ENCODE measurements around the gene PRCC. TPM values are rescaled to one million over a fixed set of nuclear protein-coding genes. Genes with fewer than 3 reads are reported as not detected.

PRCC gene
- polyA plus RNA-seq, 1 donor from 2014 or later = 57.3 TPM

- Mint-ChIP-seq H3K4me1 (peaks cover 13 to 29% (median 18%) of the 10 kb centered on the region in 3 donors), H3K27me3 (no peaks in the 10 kb centered on the region), H3K36me3 (peaks cover 6% of the 10 kb centered on the region), H3K9me3 (no peaks in the 10 kb centered on the region), H3K4me3 (peak within 1 kb of the TSS; percentile 94 to 99 (median 97)), H3K27ac (peak within 1 kb of the TSS; percentile 89 to 98 (median 96))
These were observed 26.4 kb upstream of the PRCC start, which contains the start of gene MRPL24 for GRCh38 chr1:156740741-156741480. Gene MRPL24, minus strand, starts transcription at chr1:156741088. Its CDS starts 2,384 bp downstream, at chr1:156738704.

DNA sequence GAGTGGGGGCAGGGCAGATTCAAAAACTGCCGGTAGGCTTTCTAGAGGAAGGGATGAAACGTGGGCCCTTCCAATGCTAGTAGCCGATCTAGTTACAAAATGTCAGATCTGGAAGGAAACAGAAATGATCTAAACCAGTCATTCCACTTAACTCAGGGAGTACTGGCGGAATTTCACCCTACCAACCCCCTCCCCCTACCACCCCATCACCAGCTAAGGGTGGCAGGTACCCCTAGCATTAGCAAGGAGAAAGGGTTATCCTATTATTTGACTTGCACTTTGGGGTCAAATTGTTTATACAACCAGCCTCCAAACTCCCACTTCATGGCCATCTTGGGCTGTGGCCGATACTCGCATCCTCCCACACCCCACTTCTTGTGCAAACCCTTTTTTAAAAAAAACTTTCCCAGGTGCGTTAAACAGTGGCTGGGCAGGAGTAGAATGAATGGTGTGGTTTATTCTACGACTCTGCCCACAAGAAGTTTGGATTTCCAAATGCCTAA, 25.8 kb upstream of the PRCC start:
- H3K4me3 Mint-ChIP-seq = peak overlapping the region; percentile 94 to 99 (median 97)
- H3K36me3 Mint-ChIP-seq = peaks cover 6% of the 10 kb centered on the region
- H3K4me1 Mint-ChIP-seq = peaks cover 13 to 31% (median 24%) of the 10 kb centered on the region in 3 donors
- H3K27me3 Mint-ChIP-seq = no peaks in the 10 kb centered on the region
- H3K9me3 Mint-ChIP-seq = no peaks in the 10 kb centered on the region
- peak overlapping the region; percentile 89 to 98 (median 96) for H3K27ac Mint-ChIP-seq

GRCh38 chr1:156742017-156742416, 25.3 kb upstream of the PRCC start:
- Mint-ChIP-seq H3K4me3 (peak overlapping the region in 2 of 4 donors; percentile 17 to 94), H3K27me3 (no peaks in the 10 kb centered on the region), H3K4me1 (peaks cover 15 to 32% (median 24%) of the 10 kb centered on the region in 3 donors)

GRCh38 chr1:156742801-156743200, 24.5 kb upstream of the PRCC start:
- H3K27me3 Mint-ChIP-seq = no peaks in the 10 kb centered on the region
- H3K4me1 Mint-ChIP-seq = peaks cover 21 to 37% (median 31%) of the 10 kb centered on the region in 3 donors
- H3K9me3 Mint-ChIP-seq = no peaks in the 10 kb centered on the region
- peak overlapping the region in 2 of 4 donors; percentile 23 to 27 for H3K4me3 Mint-ChIP-seq
- peak overlapping the region in 2 of 3 donors; percentile 4 to 89 for H3K27ac Mint-ChIP-seq
- H3K36me3 Mint-ChIP-seq = peaks cover 6% of the 10 kb centered on the region

More at GRCh38 chr1:156742017-156742416, 25.3 kb upstream of the PRCC start:
- H3K9me3 Mint-ChIP-seq = no peaks in the 10 kb centered on the region
- peak overlapping the region; percentile 89 to 98 (median 96) for H3K27ac Mint-ChIP-seq
- peaks cover 6% of the 10 kb centered on the region for H3K36me3 Mint-ChIP-seq

DNA sequence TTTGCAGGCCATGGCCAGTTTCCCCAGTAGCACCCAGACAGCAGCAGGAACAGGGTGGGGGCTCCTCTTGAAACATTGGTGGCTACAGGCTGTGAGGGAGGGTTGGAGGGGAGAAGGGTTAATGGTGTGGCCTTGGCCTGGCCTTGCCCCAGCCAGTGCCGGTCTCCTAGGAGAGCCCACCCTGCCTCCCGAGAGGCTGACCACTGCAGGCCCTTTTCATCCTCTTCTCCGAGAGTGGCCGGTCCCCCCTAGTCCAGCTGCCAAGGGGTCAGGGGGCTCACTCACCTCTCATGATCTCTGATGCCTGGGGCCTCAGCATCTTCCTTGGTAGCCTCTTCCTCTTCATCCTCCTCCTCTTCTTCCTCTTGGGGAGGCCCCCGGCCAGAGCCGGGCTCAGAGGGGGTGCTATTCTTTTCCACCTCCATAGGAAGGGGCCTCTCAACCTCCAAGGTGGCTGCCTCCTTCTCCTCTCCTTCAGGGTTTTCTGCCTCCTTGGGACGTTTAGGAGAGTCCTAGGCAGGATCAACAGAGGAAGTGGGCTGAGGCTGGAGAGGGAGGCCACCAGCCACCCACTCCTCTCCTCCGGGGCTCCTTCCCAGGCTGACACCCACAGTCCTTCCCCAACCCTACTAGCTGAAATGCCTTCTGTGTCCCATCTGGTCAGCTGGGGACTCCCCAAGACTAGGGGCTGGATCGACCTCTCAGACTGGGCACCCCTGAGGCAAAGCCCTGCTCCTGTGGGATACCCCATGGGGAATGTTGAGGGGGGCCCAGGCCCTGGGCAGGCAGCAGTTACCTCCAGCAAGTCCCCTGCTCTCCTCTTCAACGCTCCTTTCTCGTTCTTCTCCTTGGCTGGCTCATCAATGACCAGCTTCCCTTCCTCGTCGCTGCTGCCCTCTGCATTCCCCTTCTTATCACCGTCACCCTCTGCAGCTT, 23.7 kb upstream of the PRCC start:
- Mint-ChIP-seq H3K27me3 (no peaks in the 10 kb centered on the region), H3K9me3 (no peaks in the 10 kb centered on the region), H3K36me3 (peaks cover 6% of the 10 kb centered on the region), H3K4me3 (peak overlapping the region in 1 of 4 donors; percentile 39), H3K4me1 (peaks cover 30 to 44% (median 38%) of the 10 kb centered on the region in 3 donors), H3K27ac (peak overlapping the region; percentile 23 to 89 (median 59))

DNA sequence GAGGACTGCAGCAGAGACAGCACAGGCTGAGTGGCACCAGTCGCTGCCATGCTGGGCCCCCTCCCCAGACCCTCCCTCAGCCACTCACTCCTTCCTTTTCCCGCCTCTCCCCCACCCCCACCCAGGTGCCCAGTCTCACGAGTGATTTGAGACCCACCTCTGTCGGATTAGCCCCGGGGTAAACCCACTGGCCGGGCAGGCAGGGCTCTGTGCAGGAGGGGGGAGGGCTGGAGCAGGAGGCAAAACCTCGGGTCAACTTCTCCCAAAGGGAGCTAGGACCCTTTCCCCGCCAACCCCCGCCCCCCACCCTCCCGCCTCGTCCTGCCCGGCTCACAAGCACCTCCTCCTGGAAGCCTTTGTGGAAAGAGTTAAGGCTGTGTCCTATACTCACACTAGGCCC, 23.0 kb upstream of the PRCC start:
- H3K36me3 Mint-ChIP-seq = peaks cover 4% of the 10 kb centered on the region
- peaks cover 34 to 47% (median 41%) of the 10 kb centered on the region in 3 donors for H3K4me1 Mint-ChIP-seq
- peak overlapping the region in 1 of 3 donors; percentile 59 for H3K27ac Mint-ChIP-seq
- peak overlapping the region in 1 of 4 donors; percentile 41 for H3K4me3 Mint-ChIP-seq
- no peaks in the 10 kb centered on the region for H3K27me3 Mint-ChIP-seq
- no peaks in the 10 kb centered on the region for H3K9me3 Mint-ChIP-seq

GRCh38 chr1:156744786-156745419, 22.4 kb upstream of the PRCC start:
- Mint-ChIP-seq H3K9me3 (no peaks in the 10 kb centered on the region), H3K27me3 (no peaks in the 10 kb centered on the region), H3K4me3 (peak overlapping the region in 1 of 4 donors; percentile 88), H3K36me3 (peaks cover 4% of the 10 kb centered on the region), H3K27ac (peak overlapping the region in 2 of 3 donors; percentile 26 to 86), H3K4me1 (peaks cover 39 to 53% (median 42%) of the 10 kb centered on the region in 3 donors)

DNA sequence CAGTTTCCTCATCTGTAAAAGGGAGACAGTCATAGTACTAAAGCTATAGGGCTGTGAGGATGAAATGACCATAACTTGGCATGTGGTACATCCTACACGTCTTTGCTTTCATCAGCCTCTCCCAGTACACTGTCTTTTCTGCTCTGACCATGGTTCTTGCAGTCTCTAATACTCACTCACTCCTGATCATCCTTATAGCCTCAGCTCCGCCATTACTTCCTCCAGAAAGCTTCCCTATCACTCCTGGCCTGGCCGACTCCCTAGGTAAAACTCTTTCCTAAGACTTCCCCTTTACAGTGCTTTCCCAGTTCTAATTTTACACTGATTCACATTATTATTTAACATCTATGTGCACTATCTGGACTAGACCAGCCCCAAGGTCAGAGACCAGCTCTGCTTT, 21.5 kb upstream of the PRCC start:
- Mint-ChIP-seq H3K27ac (peak overlapping the region; percentile 65 to 95 (median 86)), H3K27me3 (no peaks in the 10 kb centered on the region), H3K36me3 (peaks cover 4% of the 10 kb centered on the region), H3K4me1 (peaks cover 46 to 52% (median 47%) of the 10 kb centered on the region in 3 donors), H3K9me3 (no peaks in the 10 kb centered on the region), H3K4me3 (peak overlapping the region in 1 of 4 donors; percentile 88)

DNA sequence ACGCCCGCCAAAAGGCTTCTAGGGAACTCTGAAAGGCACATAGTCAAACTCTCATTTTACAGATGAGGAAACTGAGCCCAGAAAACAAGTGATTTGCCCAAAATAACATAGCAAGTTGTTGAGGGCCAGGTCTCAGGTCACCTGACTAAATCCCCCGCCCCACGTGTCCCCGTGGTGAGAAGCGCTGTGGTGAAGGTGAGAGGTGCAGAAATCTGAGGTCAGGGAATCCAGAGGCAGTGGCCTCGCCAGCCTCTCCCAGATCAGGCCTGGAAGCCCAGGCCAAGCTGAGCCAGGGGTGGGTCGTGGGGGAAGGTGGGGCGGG, 21.0 kb upstream of the PRCC start:
- H3K9me3 Mint-ChIP-seq = no peaks in the 10 kb centered on the region
- H3K27me3 Mint-ChIP-seq = no peaks in the 10 kb centered on the region
- H3K4me3 Mint-ChIP-seq = peak overlapping the region in 3 of 4 donors; percentile 74 to 97 (median 88)
- H3K36me3 Mint-ChIP-seq = peaks cover 4% of the 10 kb centered on the region
- peaks cover 41 to 49% (median 43%) of the 10 kb centered on the region in 3 donors for H3K4me1 Mint-ChIP-seq
- H3K27ac Mint-ChIP-seq = peak overlapping the region in 2 of 3 donors; percentile 86 to 95

- Mint-ChIP-seq H3K9me3 (no peaks in the 10 kb centered on the region), H3K4me3 (peak overlapping the region; percentile 78 to 97 (median 92)), H3K27me3 (no peaks in the 10 kb centered on the region), H3K36me3 (peaks cover 4% of the 10 kb centered on the region), H3K4me1 (peaks cover 37 to 44% (median 40%) of the 10 kb centered on the region in 3 donors), H3K27ac (peak overlapping the region; percentile 83 to 95 (median 86))
These were observed 20.4 kb upstream of the PRCC start for GRCh38 chr1:156746728-156747631.

- H3K4me1 Mint-ChIP-seq = peaks cover 35 to 48% (median 46%) of the 10 kb centered on the region in 3 donors
- peak overlapping the region; percentile 59 to 97 (median 92) for H3K4me3 Mint-ChIP-seq
- H3K36me3 Mint-ChIP-seq = peaks cover 2% of the 10 kb centered on the region
- H3K27ac Mint-ChIP-seq = peak overlapping the region; percentile 84 to 94 (median 86)
- H3K27me3 Mint-ChIP-seq = no peaks in the 10 kb centered on the region
- H3K9me3 Mint-ChIP-seq = no peaks in the 10 kb centered on the region
These were observed 19.3 kb upstream of the PRCC start for GRCh38 chr1:156747742-156748669.

- no peaks in the 10 kb centered on the region for H3K9me3 Mint-ChIP-seq
- peak overlapping the region; percentile 84 to 94 (median 86) for H3K27ac Mint-ChIP-seq
- peak overlapping the region; percentile 88 to 97 (median 94) for H3K4me3 Mint-ChIP-seq
- peaks cover 35 to 48% (median 46%) of the 10 kb centered on the region in 3 donors for H3K4me1 Mint-ChIP-seq
- H3K27me3 Mint-ChIP-seq = no peaks in the 10 kb centered on the region
- peaks cover 2% of the 10 kb centered on the region for H3K36me3 Mint-ChIP-seq
These were observed 18.5 kb upstream of the PRCC start for GRCh38 chr1:156748670-156749418.
